Right atrium auricular region (tissue), 2 donors: ENCODE measurements around the gene ZCCHC7. TPM values are rescaled to one million over a fixed set of nuclear protein-coding genes. Genes with fewer than 3 reads are reported as not detected.

Experiments
- DNase-seq: peaks from one replicate; pipeline ENCODE4 v3.0.0-alpha.2; 2019; ENCODE audit warnings: low spot score
- H3K27ac ChIP-seq, 2 donors: fragments of 200-600 bp; sonication (generic); 1 replicate in 1 of 2; 2 replicates in 1 of 2; pipeline ENCODE4 v1.5.1; 2016 to 2019
- H3K27me3 ChIP-seq, 2 donors: fragments of 200-600 bp; sonication (generic); one replicate each; pipeline versions ENCODE4 v1.5.1 to v1.6.0; 2017 to 2019
- H3K36me3 ChIP-seq: fragments of 200-600 bp; sonication (generic); one replicate; pipeline ENCODE4 v1.5.1; 2016
- H3K4me1 ChIP-seq, 2 donors: fragments of 200-600 bp; sonication (generic); one replicate each; pipeline versions ENCODE4 v1.5.1 to v1.6.0; 2017 to 2019
- H3K4me3 ChIP-seq, 2 donors: fragments of 200-600 bp; sonication (generic); 1 replicate in 1 of 2; 2 replicates in 1 of 2; pipeline ENCODE4 v1.5.1; 2017 to 2019; ENCODE audit warnings: mild to moderate bottlenecking in 1 of 2, moderate library complexity in 1 of 2
- H3K9me3 ChIP-seq, 2 donors: fragments of 200-600 bp; sonication (generic); one replicate each; pipeline ENCODE4 v1.5.1; 2019
- CTCF ChIP-seq, 2 donors: fragments of 200-600 bp; sonication (generic); IDR thresholded peaks; one replicate each; pipeline ENCODE4 v1.5.1; 2019; ENCODE audit warnings: antibody characterized with exemption in 2 of 2
- total RNA-seq, 2 donors: library from RNA; depleted of rRNA; stranded (reverse); fragments of >200 nt; gene quantifications; one replicate each; pipeline ENCODE4 v1.1.0, GENCODE V29; 2016

Gene ZCCHC7
- total RNA-seq, 2 donors from 2014 or later = 8.1 to 8.6 TPM

- Histone ChIP-seq H3K36me3 (no peaks in the 10 kb centered on the region), H3K27me3 (no peaks in the 10 kb centered on the region), H3K4me3 (no peak overlapping the region), H3K4me1 (no peaks in the 10 kb centered on the region), H3K27ac (no peak overlapping the region), H3K9me3 (no peaks in the 10 kb centered on the region)
- TF ChIP-seq CTCF (IDR thresholded peaks at IDR 0.05) = no peak
- DNase-seq = no peak
Measured at GRCh38 chr9:37239921-37240320, 119.5 kb downstream of the ZCCHC7 start.

GRCh38 chr9:37241340-37241739, 121.0 kb downstream of the ZCCHC7 start:
- no peak overlapping the region for H3K27ac ChIP-seq
- no peak for DNase-seq
- no peaks in the 10 kb centered on the region for H3K36me3 ChIP-seq
- H3K4me1 ChIP-seq = no peaks in the 10 kb centered on the region
- TF ChIP-seq CTCF (IDR thresholded peaks at IDR 0.05) = no peak
- no peak overlapping the region for H3K4me3 ChIP-seq
- H3K27me3 ChIP-seq = no peaks in the 10 kb centered on the region
- H3K9me3 ChIP-seq = no peaks in the 10 kb centered on the region

- no peak for TF ChIP-seq CTCF (IDR thresholded peaks at IDR 0.05)
- no peak overlapping the region for H3K4me3 ChIP-seq
Measured at GRCh38 chr9:37242089-37242488, 121.7 kb downstream of the ZCCHC7 start.

GRCh38 chr9:37243588-37244345, 123.4 kb downstream of the ZCCHC7 start:
- Histone ChIP-seq H3K27me3 (no peaks in the 10 kb centered on the region), H3K4me1 (peaks cover 0 to 5% of the 10 kb centered on the region in 2 donors), H3K36me3 (no peaks in the 10 kb centered on the region), H3K27ac (no peak overlapping the region), H3K9me3 (no peaks in the 10 kb centered on the region), H3K4me3 (no peak overlapping the region)
- DNase-seq = no peak
- no peak for TF ChIP-seq CTCF (IDR thresholded peaks at IDR 0.05)

More at GRCh38 chr9:37242089-37242488, 121.7 kb downstream of the ZCCHC7 start:
- H3K9me3 ChIP-seq = no peaks in the 10 kb centered on the region
- H3K27ac ChIP-seq = no peak overlapping the region
- no peaks in the 10 kb centered on the region for H3K36me3 ChIP-seq
- H3K27me3 ChIP-seq = no peaks in the 10 kb centered on the region
- DNase-seq = no peak
- no peaks in the 10 kb centered on the region for H3K4me1 ChIP-seq

GRCh38 chr9:37246826-37247225, 126.5 kb downstream of the ZCCHC7 start:
- no peak for DNase-seq
- Histone ChIP-seq H3K36me3 (no peaks in the 10 kb centered on the region), H3K4me1 (peaks cover 0 to 5% of the 10 kb centered on the region in 2 donors), H3K9me3 (no peaks in the 10 kb centered on the region), H3K4me3 (no peak overlapping the region), H3K27ac (no peak overlapping the region), H3K27me3 (no peaks in the 10 kb centered on the region)
- no peak for TF ChIP-seq CTCF (IDR thresholded peaks at IDR 0.05)
